ENCODE results near the gene TUT4. TPM values are rescaled to one million over a fixed set of nuclear protein-coding genes. Genes with fewer than 3 reads are reported as not detected.

The TUT4 gene
- total RNA-seq (ENCODE audit: low replicate concordance), result 87.2 and 139 TPM in 2 replicates

GRCh38 chr1:52552505-52553361 lies at the start of gene TUT4:
Gene TUT4 (minus strand): TSS chr1:52553092. CDS start chr1:52526280, 26,812 bp downstream.
- Mint-ChIP-seq H3K27ac (peak within 1 kb of the TSS; percentile 97), H3K4me3 (peak within 1 kb of the TSS; percentile 89), H3K4me1 (peaks cover 21% of the 10 kb centered on the region), H3K36me3 (peaks cover 4% of the 10 kb centered on the region), H3K27me3 (ENCODE audit: insufficient read depth, low read depth) (peaks cover 2% of the 10 kb centered on the region), H3K9me3 (peaks cover 2% of the 10 kb centered on the region)
- Histone ChIP-seq H3F3A (ENCODE audit: low read depth) (peaks cover 31% of the 10 kb centered on the region), H3K36me3 (no peaks in the 10 kb centered on the region), H3K4me2 (peak within 1 kb of the TSS; percentile 95), H3K9ac (peak within 1 kb of the TSS; percentile 63), H3K79me2 (ENCODE audit: low read depth) (peaks cover 54% of the 10 kb centered on the region), H3K4me1 (peaks cover 28% of the 10 kb centered on the region), H4K20me1 (ENCODE audit: low read depth) (peaks cover 50% of the 10 kb centered on the region), H3K27me3 (no peaks in the 10 kb centered on the region), H3K27ac (peak within 1 kb of the TSS; percentile 94), H2AFZ (replicated peaks) (peak within 1 kb of the TSS; percentile 81), H3K4me3 (peak within 1 kb of the TSS; percentile 67), H3K9me3 (ENCODE audit: low read depth) (no peaks in the 10 kb centered on the region)
- DNase-seq (ENCODE audit: low spot score), result peak; percentile 97
- TF ChIP-seq CTCF (IDR thresholded peaks at IDR 0.05) (peak; percentile 26), EZH2phosphoT487 (IDR thresholded peaks at IDR 0.05) (no peak)

DNA sequence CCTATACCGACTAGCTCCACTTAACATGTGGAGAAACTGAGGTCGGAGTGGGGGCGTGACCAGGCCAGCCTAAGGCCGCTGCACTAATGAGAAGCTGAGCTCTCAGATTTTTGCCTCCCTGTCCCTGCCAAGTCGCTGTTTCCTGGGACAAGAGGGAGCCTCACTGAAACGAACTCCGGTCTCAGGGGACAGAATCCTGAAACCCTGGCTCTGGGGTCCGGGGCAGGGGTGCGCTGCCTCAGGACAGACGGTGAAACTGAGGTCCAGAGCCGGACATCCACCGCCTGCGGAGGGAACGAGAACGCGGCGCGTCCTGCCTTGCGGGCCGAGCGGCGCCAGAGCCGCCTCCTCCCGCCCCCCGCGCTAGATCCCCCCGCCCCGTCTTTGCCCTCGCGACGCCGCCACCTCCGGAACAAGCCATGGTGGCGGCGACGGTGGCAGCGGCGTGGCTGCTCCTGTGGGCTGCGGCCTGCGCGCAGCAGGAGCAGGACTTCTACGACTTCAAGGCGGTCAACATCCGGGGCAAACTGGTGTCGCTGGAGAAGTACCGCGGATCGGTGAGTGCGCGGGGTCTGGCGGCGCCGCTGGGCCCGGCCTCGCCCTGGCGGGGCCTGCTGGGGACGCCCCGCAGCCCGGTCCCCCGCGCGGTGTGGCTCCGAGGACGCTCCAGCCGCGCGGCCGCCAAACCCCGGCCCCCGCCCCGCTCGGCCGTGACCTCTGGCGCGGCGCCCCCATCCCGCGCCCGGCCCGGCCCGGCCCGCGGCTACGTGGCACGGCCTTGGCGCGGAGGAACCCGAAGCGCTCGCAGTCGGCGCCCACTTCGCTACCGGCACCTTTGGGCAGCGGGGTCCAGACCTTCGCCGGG lies 49.3 kb upstream of the TUT4 start, which contains the start of gene GPX7:
TSS of gene GPX7 (plus strand) at position 381 of the 865 bp plus-strand sequence. CDS start at position 420, 39 bp downstream.
- Histone ChIP-seq H4K20me1 (ENCODE audit: low read depth) (no peaks in the 10 kb centered on the region), H2AFZ (replicated peaks) (peak within 1 kb of the TSS; percentile 95), H3K27me3 (peaks cover 48% of the 10 kb centered on the region), H3K4me3 (peak within 1 kb of the TSS; percentile 48), H3F3A (ENCODE audit: low read depth) (peaks cover 12% of the 10 kb centered on the region), H3K9me3 (ENCODE audit: low read depth) (no peaks in the 10 kb centered on the region), H3K36me3 (no peaks in the 10 kb centered on the region), H3K4me2 (peak within 1 kb of the TSS; percentile 78), H3K4me1 (peaks cover 12% of the 10 kb centered on the region), H3K27ac (no peak within 1 kb of the TSS), H3K79me2 (ENCODE audit: low read depth) (no peaks in the 10 kb centered on the region), H3K9ac (no peak within 1 kb of the TSS)
- peaks cover 22% of the 10 kb centered on the region for H3K4me1 Mint-ChIP-seq
- peaks cover 6% of the 10 kb centered on the region for H3K36me3 Mint-ChIP-seq
- peaks cover 3% of the 10 kb centered on the region for H3K9me3 Mint-ChIP-seq
- H3K4me3 Mint-ChIP-seq, result peak within 1 kb of the TSS; percentile 80
- peaks cover 16% of the 10 kb centered on the region for H3K27me3 Mint-ChIP-seq (ENCODE audit: insufficient read depth, low read depth)
- peak; percentile 74 for DNase-seq (ENCODE audit: low spot score)
- peak within 1 kb of the TSS; percentile 84 for H3K27ac Mint-ChIP-seq
- TF ChIP-seq CTCF (IDR thresholded peaks at IDR 0.05) (no peak), EZH2phosphoT487 (IDR thresholded peaks at IDR 0.05) (peak; percentile 52), EZH2 (IDR thresholded peaks at IDR 0.05) (peak; percentile 55)

DNA sequence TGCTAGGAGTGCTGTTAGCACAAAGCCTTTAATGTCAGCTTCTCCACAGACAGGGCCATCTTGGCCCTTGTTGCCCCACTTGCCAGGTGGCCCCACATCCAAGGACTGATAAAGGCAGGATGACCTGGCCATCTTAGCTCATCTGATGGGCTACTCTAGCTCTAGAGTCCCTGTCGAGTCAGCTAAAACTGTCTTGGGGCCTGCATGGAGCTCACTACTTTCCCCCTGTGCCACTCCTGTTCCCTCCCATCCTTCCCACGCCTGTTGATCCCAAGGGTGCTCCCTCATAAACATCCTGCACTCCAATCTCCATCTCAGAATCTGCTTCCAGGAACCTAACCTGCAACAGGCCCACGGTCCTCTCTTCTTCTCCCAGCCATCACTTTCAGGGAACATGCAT lies 48.6 kb upstream of the TUT4 start:
- peak overlapping the region; percentile 95 for H2AFZ ChIP-seq (replicated peaks)
- H3K4me1 ChIP-seq, result peaks cover 12% of the 10 kb centered on the region
- Mint-ChIP-seq H3K4me1 (peaks cover 22% of the 10 kb centered on the region), H3K27ac (no peak overlapping the region), H3K9me3 (peaks cover 3% of the 10 kb centered on the region), H3K4me3 (peak overlapping the region; percentile 22), H3K27me3 (ENCODE audit: insufficient read depth, low read depth) (peaks cover 16% of the 10 kb centered on the region), H3K36me3 (peaks cover 2% of the 10 kb centered on the region)
- peaks cover 12% of the 10 kb centered on the region for H3F3A ChIP-seq (ENCODE audit: low read depth)
- H3K27ac ChIP-seq, result no peak overlapping the region
- no peaks in the 10 kb centered on the region for H3K36me3 ChIP-seq
- H3K79me2 ChIP-seq (ENCODE audit: low read depth), result no peaks in the 10 kb centered on the region
- TF ChIP-seq CTCF (IDR thresholded peaks at IDR 0.05), result no peak
- no peak overlapping the region for H3K4me3 ChIP-seq
- no peak overlapping the region for H3K9ac ChIP-seq
- H3K9me3 ChIP-seq (ENCODE audit: low read depth), result no peaks in the 10 kb centered on the region
- DNase-seq (ENCODE audit: low spot score), result no peak
- H3K4me2 ChIP-seq, result peak overlapping the region; percentile 78
- no peaks in the 10 kb centered on the region for H4K20me1 ChIP-seq (ENCODE audit: low read depth)
- H3K27me3 ChIP-seq, result peaks cover 48% of the 10 kb centered on the region
